ENCODE measurements around the gene PEX16. TPM values are rescaled to one million over a fixed set of nuclear protein-coding genes. Genes with fewer than 3 reads are reported as not detected.

PEX16 gene
- 14.7 TPM for polyA plus RNA-seq (ENCODE audit: insufficient read length)

DNA sequence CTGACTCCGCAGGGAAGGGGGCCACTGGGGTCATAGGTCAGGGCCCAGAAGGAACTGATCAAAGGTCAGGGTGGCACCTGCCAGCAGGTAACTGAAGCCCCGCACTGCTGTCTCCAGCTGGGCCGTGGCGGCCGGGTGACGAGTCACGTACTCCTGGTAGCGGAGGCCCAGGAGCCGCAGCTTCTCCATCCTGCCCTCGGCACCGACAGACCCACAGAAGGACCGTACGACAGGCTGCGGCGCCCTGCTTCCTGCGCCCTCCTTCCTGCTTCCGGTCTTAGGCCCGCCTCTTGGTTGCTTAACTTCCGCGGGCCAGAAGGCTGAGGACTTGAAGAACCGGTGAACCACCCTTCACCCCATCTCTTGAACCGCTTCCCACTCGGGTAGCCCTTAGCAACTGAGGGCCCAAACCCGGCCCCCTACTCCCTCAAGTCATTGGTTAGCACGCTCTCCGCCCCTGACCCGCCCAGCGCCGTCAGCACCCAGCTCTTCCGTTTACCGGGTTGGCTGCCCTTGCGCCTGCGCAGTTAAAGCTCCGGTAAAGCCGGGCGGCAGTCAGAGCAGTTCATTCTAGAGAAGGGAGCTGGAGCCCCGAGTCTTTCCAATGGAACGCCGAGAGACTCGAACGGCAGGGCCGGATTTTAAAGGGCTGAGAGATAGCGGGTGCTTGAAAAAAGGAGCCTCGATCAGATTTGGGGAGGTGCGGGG lies at the start of gene PEX16:
Gene PEX16, minus strand, starts transcription at position 255 of the 708 bp plus-strand sequence. Its CDS starts 66 bp downstream, at position 189.
- DNase-seq, result peak; percentile 98

- DNase-seq, result peak; percentile 83
Measured at GRCh38 chr11:45964911-45965389, 47.3 kb upstream of the PEX16 start.

GRCh38 chr11:45961751-45962240 lies 44.1 kb upstream of the PEX16 start:
- DNase-seq, result no peak

- DNase-seq, result peak; percentile 58
Measured at GRCh38 chr11:45960387-45961095, 42.9 kb upstream of the PEX16 start.

- DNase-seq, result no peak
Measured at GRCh38 chr11:45959851-45960250, 42.2 kb upstream of the PEX16 start.

DNA sequence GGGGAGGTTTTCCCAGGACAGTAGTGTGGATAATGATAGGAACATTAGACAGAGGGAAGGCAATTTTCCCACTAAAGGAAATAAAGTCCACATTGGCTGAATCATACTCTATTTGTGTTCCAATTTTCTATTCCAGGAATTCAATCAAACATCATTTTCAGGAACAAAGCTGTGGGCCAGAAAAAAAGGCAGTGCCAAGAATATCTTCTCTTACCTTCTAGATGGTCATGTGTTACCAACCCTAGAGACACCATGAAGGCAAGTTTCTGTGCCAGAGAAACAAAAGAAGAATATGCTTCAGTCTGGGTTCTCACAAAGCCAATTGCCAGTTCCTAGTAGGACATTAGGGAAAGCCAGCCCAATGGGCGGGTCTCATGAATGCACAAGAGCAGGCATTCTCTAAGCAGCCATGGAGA lies 32.3 kb upstream of the PEX16 start:
- DNase-seq, result no peak

- no peak for DNase-seq
Measured at GRCh38 chr11:45948356-45948755, 30.7 kb upstream of the PEX16 start.

GRCh38 chr11:45947885-45948284 lies 30.2 kb upstream of the PEX16 start:
- no peak for DNase-seq

DNA sequence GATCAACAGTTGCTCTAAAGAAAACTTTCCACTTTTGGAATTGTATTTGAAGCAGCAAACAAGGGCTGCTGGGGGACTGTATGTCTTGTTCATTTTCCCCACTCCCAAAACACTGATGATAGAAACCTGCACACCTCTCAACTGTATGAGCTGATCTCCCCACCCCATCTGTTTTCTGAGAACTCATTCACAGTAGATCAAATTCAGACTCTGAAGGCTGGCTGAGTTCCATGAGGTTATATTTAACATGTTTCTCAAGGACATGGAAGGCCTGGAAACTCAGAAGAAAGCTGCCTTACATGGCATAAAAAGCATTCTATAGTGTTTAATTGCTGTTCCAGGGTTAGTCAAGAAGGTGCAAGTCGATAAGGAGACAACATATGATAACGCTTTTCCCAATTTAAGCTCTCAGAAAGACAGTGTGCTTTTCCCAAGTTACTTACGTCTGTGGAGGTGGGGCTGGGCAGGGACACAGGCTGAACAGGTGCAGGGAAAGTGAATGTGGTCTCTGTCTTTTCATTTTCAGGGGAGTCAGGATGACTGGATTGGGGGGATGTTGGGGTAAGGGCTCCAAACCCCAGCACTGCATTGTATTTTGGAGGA lies 27.8 kb upstream of the PEX16 start:
- no peak for DNase-seq

DNA sequence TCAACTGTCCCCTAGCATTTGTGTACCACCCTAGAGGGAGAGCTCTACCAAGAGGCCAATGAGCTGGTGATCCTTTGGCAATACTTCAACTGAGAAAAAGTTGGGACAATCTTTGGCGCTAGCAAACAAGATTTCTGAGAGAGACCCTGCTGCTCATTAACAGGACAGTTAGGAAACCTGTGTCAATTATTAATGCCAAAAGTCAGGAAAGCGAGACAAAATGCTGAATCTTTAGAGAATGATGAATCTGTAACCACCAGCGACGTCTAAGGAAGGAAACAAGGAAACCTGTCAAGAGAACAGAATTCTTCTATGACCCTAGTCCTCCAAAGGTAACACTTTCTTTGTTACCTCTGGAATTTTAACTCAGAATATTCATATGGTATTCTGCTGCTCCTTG lies 24.7 kb upstream of the PEX16 start:
- no peak for DNase-seq

DNA sequence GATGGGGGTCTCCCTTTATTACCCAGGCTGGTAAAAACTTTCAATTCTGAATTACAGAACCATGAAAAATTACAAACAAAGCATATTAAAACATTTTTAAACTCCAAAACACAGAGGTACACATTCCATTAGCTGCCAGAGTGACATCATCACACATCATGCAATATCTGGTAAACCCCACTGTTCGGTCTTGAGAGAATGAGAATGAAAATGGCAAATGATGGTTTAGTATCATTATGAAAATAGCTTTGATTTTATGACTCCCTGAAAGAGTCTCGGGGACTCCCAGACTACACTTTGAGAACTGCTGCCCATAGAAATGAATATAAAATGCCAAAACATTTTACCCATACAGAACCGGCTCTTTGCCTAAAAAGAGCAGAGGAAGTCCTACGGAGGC lies 23.6 kb upstream of the PEX16 start:
- no peak for DNase-seq

DNA sequence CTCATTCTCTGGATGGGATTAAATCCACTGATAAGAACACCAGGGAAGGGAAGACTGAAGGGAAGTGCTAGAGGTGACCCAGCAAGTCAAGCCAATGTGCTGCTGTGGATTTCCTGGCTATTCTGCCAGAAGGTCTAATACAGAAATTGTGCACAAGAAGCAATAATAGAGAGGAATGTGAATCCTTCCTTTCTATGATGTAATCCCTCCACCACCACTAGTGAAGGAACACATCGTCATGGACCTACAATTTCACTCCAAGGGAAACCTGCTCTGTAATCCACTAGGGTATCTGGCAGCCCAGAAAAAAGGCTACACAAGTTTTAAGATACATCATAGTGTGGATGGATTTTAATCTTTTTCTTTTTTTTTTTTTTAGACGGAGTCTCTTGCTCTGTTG lies 22.2 kb upstream of the PEX16 start:
- DNase-seq, result no peak

- DNase-seq, result no peak
Measured at GRCh38 chr11:45937916-45938315, 20.2 kb upstream of the PEX16 start.

DNA sequence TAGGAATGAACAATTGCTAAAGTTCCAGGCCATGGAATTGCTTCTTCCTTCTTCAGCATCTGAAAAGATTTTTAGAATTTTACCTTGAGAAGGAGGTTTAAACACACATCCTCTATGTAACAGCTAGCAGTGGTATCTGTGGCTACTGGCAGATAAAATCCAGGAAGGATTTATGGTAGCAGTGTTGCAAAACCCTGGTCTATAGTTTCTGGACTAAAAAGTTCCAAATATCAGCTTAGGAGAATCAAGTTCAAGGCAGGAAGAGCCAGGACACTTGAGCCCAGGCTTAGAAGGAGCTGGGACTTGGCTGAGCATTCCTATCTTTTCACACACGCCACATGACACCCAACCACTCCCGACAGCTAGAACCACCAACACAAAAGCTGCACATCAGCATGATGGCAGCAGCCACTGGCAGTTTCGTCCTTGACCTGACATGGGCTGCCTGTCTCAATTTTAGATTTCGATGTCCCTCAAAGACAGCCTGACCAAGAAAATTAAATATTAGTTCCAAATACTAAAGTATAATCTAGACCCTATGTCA lies 18.9 kb upstream of the PEX16 start:
- no peak for DNase-seq

DNA sequence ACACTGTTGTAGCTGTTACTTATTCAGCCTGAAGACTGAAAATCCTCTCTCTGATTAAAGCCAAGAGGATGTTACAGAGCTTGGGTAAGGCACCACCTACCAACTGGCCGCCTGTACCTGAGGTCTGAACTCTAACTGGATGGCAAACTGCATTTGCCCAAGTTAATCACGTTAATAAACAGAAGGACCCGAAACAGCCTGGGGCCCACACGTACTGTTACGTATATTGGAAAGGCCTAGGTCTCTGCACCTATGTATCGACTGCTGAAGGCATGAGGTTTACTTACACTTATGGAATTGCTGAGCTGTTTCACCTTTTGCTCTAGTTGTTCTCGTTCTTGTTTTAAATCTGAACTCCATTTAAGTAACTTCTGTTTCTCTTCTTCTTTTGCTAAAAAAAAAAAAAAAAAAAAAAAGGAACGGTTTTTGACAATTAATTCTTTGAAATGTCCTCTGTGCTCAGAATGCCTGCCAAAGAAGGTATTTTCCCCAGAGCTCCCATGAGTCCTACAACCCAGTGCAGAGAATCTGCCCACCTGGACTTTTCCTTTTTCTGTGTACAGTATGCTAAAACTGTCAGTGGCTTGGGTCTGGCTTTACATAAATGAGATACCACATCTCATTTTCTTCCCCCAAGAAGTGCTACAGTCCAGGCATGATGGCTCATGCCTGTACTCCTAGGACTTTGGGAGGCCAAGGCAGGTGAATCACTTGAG lies 17.8 kb upstream of the PEX16 start:
- DNase-seq, result no peak

GRCh38 chr11:45934580-45935318 lies 17.1 kb upstream of the PEX16 start:
- DNase-seq, result no peak

DNA sequence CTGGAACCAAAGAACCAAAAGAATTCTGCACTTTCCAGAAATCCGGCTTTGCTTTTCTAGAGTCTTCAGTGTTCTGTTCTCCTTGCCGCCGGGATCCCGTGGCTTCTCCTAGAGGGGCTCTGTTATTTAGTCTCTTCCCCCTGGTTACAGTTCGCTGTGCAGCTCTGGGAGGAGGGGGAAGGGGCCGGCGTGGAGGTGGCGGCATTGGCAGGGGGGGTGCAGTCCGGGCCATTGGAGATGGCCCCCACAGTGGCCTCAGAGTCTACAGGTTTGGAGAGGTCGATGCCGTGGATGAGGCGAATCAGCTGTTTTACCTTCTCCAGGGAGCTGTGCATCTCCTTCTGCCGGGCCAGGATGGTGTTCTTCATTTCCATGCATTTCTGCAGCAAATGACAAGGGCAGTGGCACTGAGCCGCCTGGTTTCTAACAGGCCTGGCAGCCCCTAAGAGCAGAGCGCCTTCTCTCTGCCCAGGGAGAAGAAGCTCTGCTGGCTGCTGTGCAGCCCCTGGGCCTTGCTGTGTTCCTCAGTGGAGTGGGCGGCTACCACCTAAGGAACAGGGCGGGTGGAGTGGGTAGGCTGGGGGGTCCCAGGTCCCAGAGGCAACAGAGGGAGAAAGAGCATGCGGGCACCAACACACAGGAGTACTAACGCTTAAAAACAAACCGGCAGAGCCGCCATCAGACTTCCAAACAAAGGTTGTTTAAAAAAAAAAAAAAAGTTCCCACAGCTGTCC lies 16.3 kb upstream of the PEX16 start:
- DNase-seq, result no peak

- no peak for DNase-seq
Measured at GRCh38 chr11:45933131-45933831, 15.6 kb upstream of the PEX16 start.

- DNase-seq, result no peak
Measured at GRCh38 chr11:45932217-45932616, 14.5 kb upstream of the PEX16 start.

DNA sequence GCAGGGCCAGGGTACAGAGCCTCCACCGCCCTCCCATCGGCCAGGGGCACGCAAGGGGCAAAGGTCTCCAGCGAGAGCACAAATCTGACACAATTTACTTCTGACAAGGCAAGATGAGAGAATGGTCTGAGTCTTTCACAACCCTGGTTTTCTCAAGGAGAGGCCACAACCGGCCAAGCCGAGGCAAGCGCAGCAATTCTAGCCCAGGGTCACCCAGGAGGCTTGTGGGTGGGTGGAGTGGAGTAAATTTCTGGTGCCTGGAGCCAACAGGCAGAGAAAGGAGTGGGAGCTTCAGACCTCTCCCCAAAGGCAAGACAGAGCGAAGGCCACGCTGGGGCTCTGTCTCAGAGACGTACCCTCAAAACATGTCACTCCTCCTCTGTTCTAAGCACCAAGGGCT lies 14.1 kb upstream of the PEX16 start:
- DNase-seq, result no peak
